Measurements from ENCODE around the gene MAGI1.

Gene MAGI1

GRCh38 chr3:65338571-65338970 is 700.1 kb downstream of the MAGI1 start:
- ChIA-PET CTCF (interaction anchor here (1.6 kb wide), 1 partner anchor 9 kb away, joined by 3 read pairs; no protein-coding TSS in a partner anchor), POLR2A (no interaction called here)
- TF ChIP-seq CTCF (IDR thresholded peaks at IDR 0.05; ENCODE audit: control extremely low read depth, extremely low read depth, low read depth, missing control alignments) = no peak

GRCh38 chr3:65335587-65335986 is 703.1 kb downstream of the MAGI1 start:
- ChIA-PET POLR2A (no interaction called here), CTCF (no interaction called here)
- no peak for TF ChIP-seq CTCF (IDR thresholded peaks at IDR 0.05; ENCODE audit: control extremely low read depth, extremely low read depth, low read depth, missing control alignments)
- no peak for DNase-seq (ENCODE audit: extremely low spot score)

More at GRCh38 chr3:65338571-65338970, 700.1 kb downstream of the MAGI1 start:
- DNase-seq (ENCODE audit: extremely low spot score) = no peak

- no peak for TF ChIP-seq CTCF (IDR thresholded peaks at IDR 0.05; ENCODE audit: control extremely low read depth, extremely low read depth, low read depth, missing control alignments)
- no peak for DNase-seq (ENCODE audit: extremely low spot score)
- POLR2A ChIA-PET = no interaction called here
- CTCF ChIA-PET = interaction anchor here (1.1 to 1.5 kb wide), 3 partner anchors 13 to 1488 kb away, joined by 3 to 4 read pairs (median 3); no protein-coding TSS in a partner anchor
Measured at GRCh38 chr3:65334045-65334665, 704.6 kb downstream of the MAGI1 start.

- no peak for DNase-seq (ENCODE audit: extremely low spot score)
- ChIA-PET POLR2A (interaction anchor here (0.6 kb wide), 1 partner anchor 869 kb away, joined by 5 read pairs; no protein-coding TSS in a partner anchor), CTCF (interaction anchor here (4.0 kb wide), 1 partner anchor 9 kb away, joined by 22 read pairs; no protein-coding TSS in a partner anchor)
- no peak for TF ChIP-seq CTCF (IDR thresholded peaks at IDR 0.05; ENCODE audit: control extremely low read depth, extremely low read depth, low read depth, missing control alignments)
Measured at GRCh38 chr3:65331730-65332129, 707.0 kb downstream of the MAGI1 start.

GRCh38 chr3:65330072-65330471 is 708.6 kb downstream of the MAGI1 start:
- POLR2A ChIA-PET = no interaction called here
- TF ChIP-seq CTCF (IDR thresholded peaks at IDR 0.05; ENCODE audit: control extremely low read depth, extremely low read depth, low read depth, missing control alignments) = no peak
- CTCF ChIA-PET = interaction anchor here (1.1 to 4.0 kb wide), 3 partner anchors 9 to 18 kb away, joined by 4 to 22 read pairs (median 6); no protein-coding TSS in a partner anchor
- DNase-seq (ENCODE audit: extremely low spot score) = no peak

- TF ChIP-seq CTCF (IDR thresholded peaks at IDR 0.05; ENCODE audit: control extremely low read depth, extremely low read depth, low read depth, missing control alignments) = no peak
- ChIA-PET CTCF (interaction anchor here (1.8 kb wide), 1 partner anchor 15 kb away, joined by 3 read pairs; no protein-coding TSS in a partner anchor), POLR2A (no interaction called here)
- no peak for DNase-seq (ENCODE audit: extremely low spot score)
Measured at GRCh38 chr3:65328148-65328547, 710.6 kb downstream of the MAGI1 start.

Measured in GM10248 (cell line).